ENCODE results near the gene SMCO3.

The SMCO3 gene

DNA sequence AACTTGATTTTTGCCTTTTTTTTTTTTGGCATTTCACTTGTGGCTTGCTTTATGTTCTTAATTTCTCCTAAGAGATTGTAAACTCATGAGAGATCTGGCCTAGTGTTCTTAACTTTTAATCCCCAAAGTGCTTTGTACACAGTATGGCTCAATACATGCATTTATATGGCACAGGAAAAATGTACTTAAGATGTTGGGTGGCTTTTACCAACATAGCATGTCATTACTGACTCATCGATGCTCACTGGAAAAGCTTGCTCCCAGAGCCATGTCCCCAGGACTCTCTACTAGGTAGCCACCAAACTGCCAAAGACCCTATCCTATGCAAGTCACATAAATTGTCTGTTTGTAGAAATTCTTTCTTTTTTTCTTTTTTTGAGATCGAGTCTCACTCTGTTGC, 13.1 kb upstream of the SMCO3 start:
- no peak for DNase-seq (ENCODE audit: low read depth in 2 of 2)

DNA sequence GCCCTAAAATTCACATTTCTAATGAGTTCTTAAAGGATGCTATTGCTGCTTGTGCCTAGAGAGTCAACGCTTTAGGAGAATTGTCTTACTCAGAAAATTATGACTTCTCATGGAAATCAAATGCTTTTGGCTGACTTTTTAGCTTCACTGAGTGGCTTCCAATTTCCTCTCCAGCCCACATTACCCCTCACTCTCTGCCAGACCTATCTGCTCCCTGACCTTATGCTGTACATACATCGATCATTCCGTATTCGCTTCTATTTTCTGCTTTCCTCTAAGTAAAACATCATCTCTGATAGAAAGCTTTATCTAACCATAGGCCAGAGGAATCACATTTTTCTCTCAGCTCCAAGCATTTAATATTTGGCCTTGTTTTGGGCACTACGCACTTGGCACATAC, 12.5 kb upstream of the SMCO3 start:
- DNase-seq (ENCODE audit: low read depth in 2 of 2): no peak

DNA sequence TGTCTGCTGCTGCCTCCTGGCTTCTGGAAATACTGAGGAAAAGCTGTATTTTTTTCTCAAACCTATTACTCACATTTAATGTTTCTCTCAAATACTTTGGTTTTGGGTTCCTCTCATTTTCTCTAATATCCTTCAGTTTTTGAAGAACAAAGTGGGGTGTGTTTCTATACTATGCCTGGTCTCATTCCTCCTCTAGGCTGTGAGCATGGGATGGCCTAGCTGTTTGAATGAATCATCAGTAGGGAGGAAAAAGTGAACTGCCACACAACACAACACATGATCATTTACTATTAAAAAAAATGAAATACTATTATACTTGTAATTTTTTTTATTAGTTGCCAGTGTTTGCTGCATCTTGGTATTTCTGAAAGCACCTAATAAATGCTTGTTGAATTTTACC, 11.3 kb upstream of the SMCO3 start:
- DNase-seq (ENCODE audit: low read depth in 2 of 2): no peak

DNA sequence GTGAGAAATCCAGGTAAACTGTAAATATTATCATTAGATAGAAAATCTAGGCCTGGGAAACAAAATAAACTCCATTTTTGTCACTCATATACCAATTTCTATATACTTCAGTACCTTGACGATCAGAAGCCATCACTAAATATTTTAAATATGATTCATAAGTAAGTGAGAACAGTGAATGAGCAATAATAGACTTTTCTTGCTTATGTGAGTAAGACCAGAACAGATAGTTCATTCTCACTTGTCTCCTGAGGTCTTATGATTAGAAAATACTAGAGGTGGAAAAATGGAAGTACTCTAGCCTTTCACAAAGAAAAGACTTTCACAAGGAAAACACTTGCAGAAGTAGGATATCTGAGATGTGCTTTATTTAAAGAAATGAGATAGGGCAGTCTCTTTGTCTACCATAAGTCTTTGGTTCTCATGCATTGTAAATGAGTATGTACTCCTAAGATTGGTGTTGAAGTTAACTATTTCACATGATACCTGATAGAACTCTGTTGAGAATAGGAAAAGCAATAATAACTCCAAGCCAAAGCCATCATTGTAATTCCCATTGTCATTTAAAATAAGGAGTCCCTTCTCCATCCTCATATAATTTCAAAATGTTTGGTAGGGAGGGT, 10.1 kb upstream of the SMCO3 start:
- DNase-seq (ENCODE audit: low read depth in 2 of 2): no peak

DNA sequence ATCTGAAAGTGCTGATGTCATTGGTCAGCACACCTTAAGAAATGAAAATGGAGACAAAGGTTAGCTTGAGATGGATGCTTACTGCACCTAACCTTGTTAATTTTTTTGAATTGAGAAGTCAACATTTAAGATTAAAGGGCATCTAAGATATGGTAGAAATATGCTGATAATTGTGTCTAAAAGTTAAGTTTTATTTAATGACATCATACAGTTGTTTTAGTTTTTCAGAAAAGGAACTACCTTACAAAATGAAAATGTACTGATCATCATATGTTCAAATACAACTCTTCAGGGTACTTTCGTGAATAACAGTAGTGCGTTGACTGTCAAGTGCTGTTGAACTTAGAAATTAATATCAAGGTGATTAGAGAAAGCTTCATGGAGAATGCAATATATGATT, 2.5 kb downstream of the SMCO3 start:
- DNase-seq (ENCODE audit: low read depth in 2 of 2): no peak

DNA sequence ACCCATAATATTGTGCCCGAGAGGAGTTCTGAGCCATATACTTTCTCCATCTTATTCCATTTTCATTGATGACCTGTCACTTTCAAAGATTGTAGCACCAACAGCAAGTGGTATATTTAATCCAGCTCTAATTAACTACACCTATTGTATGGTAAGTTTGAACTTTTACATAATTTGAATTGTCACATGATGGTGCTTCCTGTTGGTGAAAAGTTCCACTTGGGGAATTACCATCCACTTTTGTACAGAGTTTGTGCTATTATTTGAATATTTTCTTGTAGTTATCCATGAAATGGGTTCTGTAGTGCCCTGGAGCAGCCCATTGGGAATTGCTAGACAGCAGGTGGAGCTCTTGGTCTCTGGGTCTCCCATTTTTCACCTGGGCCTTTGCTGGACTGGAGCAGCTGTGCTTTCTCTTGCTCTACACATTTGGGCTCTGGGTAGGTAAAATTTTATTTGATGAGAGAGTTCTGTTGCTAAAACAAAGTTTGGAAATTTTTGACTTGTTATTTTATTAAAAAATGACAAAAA, 3.0 kb downstream of the SMCO3 start:
- DNase-seq (ENCODE audit: low read depth in 2 of 2): no peak

DNA sequence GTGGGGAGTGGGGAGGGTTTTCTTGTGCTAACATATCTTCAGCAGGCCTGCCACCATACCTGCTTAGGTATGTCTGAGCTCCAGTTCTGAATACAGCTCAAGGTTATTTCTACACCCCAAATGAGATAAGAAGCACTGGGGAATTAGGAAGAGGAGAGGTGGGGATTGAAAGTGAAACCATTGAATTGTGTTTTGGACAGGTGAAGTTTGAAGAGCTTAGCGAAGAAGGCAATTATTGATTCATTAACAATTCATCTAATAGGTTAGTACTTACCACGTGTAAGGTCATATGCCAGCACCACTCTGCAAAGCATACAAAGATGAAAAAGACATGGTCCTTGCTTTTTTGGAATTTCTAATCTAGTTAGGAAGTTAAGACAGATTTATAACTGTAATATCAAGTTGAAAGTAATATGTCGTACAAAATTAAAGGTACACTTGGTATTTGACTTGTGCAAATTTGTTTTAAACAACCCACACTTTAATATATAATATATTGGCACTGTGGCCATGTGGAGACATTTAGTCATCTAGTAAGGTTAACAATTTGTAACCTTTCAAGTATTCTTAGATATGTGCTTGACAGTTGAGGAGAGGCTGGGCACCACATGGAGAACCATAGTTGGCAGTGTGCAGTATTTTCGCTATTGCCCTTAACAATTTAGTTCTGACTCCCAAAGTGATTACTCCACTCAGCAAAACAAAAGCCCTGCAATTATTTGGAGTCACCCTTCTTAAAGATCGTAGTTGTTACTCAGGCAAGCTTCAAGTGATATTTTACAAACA, 3.6 kb downstream of the SMCO3 start:
- no peak for DNase-seq (ENCODE audit: low read depth in 2 of 2)

DNA sequence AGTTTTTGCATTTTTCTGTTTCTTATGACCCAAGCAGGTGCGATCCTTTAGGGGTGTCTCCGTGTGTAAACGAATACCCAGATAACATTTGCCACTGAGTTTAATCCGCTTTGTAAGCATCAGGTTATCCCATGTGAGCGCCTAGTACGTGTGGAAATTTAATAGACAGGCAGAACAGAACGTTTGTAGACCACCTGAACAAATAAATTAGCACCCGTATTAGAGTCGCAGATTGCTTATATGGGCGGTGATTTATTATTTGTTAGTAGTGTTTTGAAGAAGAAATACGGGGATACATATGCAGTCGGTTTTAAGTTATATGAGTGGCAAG, 10.2 kb downstream of the SMCO3 start:
- no peak for DNase-seq (ENCODE audit: low read depth in 2 of 2)

DNA sequence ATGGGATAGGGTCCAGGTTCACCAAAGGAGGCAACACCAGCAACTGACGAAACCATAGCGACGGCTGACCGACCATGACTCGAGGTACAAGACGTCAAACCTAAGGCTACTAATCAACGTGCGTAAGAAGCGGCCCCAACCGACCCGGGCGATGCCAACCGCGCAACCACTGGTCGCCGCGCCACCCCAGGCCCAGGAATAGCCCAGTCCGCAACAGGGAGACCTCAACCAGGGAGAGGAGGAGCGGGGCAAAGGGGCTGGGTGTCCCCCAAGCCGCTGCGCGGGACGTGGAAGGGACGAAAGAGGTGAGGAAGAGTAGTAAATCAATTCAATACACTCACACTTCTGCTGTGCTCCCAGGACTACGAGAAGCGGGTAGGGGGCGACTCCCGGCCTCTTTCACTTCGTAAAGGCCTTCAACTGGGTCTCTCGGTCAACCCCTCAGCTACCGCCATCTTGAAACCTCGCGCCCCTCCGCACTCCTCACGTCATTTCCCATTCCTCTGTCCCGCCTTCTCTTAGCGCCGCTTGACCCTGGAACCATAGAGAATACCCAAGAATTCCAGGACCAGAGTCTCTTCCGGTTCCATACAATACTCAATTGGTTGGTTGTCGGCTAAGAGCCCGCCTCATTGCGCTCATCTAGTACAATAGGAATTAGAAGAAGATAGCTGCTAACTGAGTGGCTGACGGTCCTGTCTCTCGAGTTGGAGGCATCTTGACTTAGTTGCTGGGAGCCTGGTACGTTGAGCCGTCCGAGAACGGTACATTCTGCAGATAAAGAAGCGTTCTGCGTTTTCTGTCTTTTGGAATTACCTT, 10.8 kb downstream of the SMCO3 start, which contains the start of the genes C12orf60 and WBP11:
TSS of gene C12orf60 (plus strand) at position 660 of the 819 bp plus-strand sequence. CDS start 19,266 bp downstream, outside the sequence.
TSS of gene WBP11 (minus strand) at position 468 of the 819 bp plus-strand sequence. CDS start 2,095 bp downstream, outside the sequence.
- peak; percentile 76 to 88 for DNase-seq (ENCODE audit: low read depth in 2 of 2)

DNA sequence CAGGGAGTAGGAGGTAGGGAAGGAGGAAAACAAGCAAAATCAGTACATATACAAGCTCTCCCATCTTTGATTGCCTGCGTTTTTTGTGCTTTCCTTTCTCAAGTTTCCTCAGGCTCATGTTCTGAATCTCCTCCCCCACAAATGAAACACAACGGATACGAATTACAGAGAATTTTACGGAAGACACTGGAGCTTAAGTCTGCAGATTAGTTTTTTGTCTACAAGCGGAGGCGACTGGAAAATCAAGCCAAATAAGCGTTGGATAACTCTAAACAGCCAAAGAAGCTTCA, 11.3 kb downstream of the SMCO3 start:
- no peak for DNase-seq (ENCODE audit: low read depth in 2 of 2)

DNA sequence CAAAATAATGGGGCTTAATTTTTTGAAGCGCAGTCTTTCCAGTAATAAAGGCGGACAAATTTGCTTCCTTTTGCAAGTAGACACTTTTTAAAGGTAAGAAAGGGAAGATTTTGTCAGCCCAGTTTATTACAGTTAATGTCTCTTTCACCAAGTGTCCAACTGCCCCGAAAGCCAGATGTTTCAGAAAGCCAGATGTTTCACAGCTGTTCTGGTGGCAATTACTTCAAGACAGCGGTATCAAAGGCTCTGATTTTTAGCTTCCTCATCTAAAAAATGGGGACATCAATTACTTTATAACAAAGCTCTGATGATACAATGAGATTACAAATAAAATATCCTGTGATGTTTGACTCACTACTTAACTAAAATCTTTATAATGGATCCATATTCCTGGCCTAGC, 11.7 kb downstream of the SMCO3 start:
- DNase-seq (ENCODE audit: low read depth in 2 of 2): no peak

DNA sequence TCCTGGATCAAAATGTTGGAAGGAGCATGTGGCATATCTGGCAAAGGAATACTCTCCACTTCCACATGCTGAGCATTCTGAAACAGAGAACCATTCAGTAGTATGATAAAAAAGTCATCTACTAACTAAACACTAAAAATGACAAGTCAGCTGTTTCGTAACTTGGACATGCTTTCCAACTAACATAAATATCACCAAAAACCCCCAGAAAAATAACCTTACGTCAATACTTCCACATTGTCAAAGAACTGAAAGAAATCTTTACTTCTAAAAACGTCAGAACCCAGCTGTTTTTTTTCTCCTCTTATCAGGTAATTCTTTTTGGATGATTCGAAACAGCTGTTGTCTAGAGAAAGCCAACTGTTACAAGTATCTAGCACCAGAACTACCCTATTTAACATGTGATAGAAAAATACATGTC, 18.9 kb downstream of the SMCO3 start:
- DNase-seq (ENCODE audit: low read depth in 2 of 2): no peak

DNA sequence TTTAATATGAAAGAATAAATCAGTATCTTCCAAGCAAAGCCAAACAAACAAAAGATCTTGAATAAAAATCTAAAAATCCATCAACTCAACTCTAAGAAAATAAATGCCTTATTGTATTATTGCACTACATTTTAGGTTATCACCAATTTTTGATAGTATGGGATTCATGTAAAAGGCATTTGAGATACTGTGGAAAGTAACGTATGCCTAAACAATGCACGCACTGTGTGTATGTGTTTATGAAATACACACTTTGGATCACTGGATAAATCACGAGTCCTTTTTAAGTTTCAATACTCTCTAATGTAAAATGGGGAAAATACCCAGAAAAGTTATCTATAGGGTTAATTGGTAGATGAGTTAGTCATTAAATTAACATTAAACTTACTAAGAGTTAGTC, 28.4 kb downstream of the SMCO3 start:
- DNase-seq (ENCODE audit: low read depth in 2 of 2): no peak

DNA sequence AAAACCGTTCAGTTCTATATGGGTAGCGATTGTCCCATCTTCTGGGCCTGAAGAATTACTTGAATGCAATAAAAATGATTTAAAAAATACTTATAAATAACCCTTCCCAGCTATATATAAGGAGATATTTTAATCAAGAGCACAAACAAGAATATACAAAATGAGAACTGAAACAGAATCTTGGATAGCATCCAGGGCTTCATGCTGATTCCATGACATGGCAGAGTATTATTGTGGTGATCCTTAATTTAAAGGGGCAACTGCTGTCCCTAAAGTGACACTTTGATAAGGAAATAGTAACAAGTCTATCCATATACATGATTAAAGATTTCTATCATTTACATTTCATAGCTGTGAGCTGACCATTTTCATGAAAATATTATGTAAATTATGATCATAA, 29.5 kb downstream of the SMCO3 start:
- no peak for DNase-seq (ENCODE audit: low read depth in 2 of 2)

DNA sequence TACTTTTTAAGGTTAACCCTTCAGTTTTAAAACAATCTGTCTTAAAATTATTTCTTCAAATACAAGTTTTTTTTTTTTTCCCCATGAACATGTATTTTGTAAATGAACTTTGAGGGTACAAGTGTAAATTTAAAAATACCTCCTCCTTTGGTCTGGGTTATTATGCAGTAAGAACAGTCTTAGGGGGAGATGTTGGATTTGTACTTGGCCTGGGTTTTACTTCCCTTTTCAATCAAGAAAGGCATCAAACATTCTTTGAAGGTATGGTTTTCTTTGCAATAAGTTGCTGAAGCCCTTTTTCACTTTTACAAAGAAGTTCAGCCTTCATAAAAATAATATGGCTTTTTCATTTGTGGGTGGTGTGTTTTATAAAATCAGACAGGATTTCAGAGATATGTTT, 31.2 kb downstream of the SMCO3 start:
- DNase-seq (ENCODE audit: low read depth in 2 of 2): no peak

DNA sequence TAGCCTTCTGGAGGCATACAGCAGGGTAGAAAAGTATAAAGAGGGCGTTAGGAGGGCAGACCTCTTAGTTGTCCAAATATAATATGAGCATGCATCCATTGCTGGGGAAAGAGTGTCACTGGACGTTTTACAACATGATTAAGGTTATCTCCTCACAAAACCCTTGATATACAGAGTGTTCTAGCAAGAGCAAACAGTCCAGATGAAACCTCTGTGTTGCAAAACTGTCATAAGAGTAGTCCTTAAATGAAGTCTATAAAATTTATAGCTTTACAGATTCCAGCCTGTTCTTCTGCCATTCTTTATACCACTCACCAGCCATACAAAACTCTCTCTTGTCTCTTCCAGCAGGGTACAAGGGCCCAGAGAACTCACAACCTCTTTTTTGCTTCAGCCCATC, 32.4 kb downstream of the SMCO3 start:
- no peak for DNase-seq (ENCODE audit: low read depth in 2 of 2)

DNA sequence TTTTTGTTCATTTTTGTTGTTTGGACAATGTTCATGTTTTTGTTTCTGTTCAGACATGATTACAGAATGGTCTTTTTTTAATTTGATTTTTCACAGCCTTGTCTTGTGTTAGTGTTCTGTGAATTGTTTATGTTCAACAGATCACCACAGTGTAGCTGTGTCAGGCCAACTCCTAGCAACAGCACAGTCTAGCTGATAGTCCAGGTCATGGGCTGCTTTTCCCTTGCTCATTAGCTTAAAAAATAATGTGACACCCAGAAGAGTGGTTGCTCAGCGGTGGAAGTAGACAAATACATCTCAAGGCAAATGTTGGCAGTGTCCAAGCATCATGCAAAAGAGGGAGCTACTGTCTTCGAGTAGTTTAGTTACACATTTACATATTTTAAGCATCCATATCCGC, 33.1 kb downstream of the SMCO3 start:
- no peak for DNase-seq (ENCODE audit: low read depth in 2 of 2)

DNA sequence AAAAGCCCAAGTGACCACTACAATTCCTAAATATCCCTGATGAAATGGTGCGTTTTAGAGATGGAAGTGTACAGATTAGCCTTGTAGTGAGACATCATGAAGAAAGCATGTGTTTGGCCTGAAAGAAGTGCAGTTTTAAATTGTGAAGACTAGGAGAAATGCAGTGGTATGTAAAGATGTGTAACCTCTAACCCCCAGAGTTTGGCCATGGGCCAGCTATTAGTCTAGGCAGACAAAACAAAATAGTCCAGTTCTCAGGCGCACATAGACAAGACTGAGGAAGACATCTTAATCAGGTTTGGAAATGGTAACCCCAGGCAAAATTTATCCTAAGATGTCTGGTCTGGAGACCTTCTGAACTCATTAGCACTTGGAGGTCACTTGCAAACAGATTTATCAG, 34.1 kb downstream of the SMCO3 start:
- DNase-seq (ENCODE audit: low read depth in 2 of 2): no peak

DNA sequence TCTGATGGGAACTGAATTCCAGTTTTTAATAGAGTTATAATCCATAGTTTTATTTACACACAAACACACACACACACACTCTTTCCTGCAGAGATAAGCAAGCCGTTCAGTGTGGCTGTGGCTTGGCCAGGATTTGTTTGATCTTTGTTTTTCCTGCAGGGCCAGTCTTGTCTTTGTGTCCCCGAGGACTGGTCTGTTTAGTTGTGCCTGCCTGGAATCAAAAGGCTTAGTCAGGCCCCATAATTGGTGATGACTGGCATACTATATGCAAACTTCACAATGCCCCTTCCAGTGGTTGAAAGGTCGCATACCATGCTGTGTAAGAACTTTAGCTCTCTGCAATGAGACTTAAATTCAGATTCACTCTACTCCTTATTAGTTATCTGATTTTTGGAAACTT, 36.7 kb downstream of the SMCO3 start:
- no peak for DNase-seq (ENCODE audit: low read depth in 2 of 2)

DNA sequence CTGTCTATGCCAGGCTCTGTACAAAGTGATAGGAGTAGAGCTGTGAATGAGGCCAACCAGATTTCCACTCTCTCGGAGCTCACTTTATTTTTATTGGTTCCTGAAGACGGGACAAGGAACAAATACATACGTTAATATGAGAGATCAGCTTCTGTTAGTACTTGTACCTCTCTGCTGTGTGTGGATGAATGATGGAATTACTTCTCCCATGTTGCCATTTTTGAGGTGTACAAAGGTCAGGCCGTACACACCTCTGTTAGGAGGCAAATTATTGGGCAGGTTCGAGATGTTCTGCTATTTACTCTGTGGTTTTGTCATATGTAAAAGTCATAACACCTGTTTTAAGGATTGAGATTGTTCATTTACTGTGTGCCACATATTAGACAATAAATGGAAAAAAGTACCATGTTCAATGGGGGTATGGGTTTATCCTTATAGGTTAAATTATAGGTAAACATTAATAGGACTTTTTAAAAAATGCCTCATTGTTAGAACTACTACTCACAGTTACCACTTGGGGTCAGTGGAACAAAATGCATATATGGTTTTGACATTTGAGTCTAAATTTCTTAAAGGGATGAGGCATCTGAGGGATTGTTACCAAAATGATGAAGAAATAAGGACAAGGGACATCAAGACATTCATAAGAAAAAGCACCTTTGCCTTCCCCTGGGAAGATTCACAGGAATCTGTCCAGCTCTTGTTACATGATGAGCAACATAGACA, 37.6 kb downstream of the SMCO3 start:
- DNase-seq (ENCODE audit: low read depth in 2 of 2): no peak

DNA sequence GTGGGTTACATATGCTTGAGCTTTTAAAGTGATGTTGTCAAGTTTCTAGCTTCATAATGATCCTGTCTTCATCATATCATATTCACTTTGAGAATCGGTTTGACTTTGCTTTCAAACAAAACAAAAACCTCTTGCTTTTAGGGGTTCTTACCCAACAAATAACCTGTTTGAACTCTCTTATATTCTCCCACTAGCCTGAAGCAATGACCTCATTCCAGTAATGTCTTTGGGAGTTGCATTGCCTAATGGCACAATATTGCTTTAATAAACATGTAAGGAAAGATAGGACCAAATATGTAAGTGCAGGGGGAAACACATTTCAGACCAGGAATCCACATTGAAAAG, 38.4 kb downstream of the SMCO3 start:
- no peak for DNase-seq (ENCODE audit: low read depth in 2 of 2)
